Prostate gland (tissue), 2 donors: ENCODE data around the gene IGBP1.

Experiments used
- CTCF ChIP-seq, 4 experiments: fragments of 200-600 bp in 2 of 4; fragments of 450-650 bp in 2 of 4; sonication (generic) in 2 of 4; IDR thresholded peaks; 1 replicate in 3 of 4; 2 replicates in 1 of 4; pipeline ENCODE4 v1.5.1; 2016 to 2019; ENCODE audit warnings: antibody characterized with exemption in 4 of 4, mild to moderate bottlenecking in 2 of 4, moderate library complexity in 2 of 4
- POLR2AphosphoS5 ChIP-seq: sonication (generic); formaldehyde crosslinking; IDR thresholded peaks from one replicate; pipeline ENCODE4 v1.6.1; 2017; ENCODE audit warnings: antibody characterized with exemption

GRCh38 chrX:70133303-70134115, at the start of gene IGBP1:
- peak; percentile 26 to 62 (median 51) for TF ChIP-seq CTCF (IDR thresholded peaks at IDR 0.05)
- TF ChIP-seq POLR2AphosphoS5, result peak; percentile 70
